GM21360 (cell line): ENCODE data around the gene LTA.
A peak's percentile ranks its signal among the peaks of the same experiment; 100 is the strongest.

Experiments used
- ATAC-seq: cut with Tn5 transposase; IDR thresholded peaks from one replicate; pipeline ENCODE4 v1.9.1; 2021; ENCODE audit warnings: mild to moderate bottlenecking, moderate library complexity; ENCODE audit not compliant: unreplicated experiment

The LTA gene

GRCh38 chr6:31572041-31572911 is at the start of gene LTA:
Gene LTA (plus strand): TSS chr6:31572289. CDS start chr6:31572743, 454 bp downstream.
- ATAC-seq, result peak; percentile 33

- no peak for ATAC-seq
Observed at GRCh38 chr6:31525553-31525931, 46.5 kb upstream of the LTA start.

- no peak for ATAC-seq
Observed at GRCh38 chr6:31525932-31526591, 46.0 kb upstream of the LTA start.

- ATAC-seq, result no peak
Observed at GRCh38 chr6:31528307-31528777, 43.7 kb upstream of the LTA start.

DNA sequence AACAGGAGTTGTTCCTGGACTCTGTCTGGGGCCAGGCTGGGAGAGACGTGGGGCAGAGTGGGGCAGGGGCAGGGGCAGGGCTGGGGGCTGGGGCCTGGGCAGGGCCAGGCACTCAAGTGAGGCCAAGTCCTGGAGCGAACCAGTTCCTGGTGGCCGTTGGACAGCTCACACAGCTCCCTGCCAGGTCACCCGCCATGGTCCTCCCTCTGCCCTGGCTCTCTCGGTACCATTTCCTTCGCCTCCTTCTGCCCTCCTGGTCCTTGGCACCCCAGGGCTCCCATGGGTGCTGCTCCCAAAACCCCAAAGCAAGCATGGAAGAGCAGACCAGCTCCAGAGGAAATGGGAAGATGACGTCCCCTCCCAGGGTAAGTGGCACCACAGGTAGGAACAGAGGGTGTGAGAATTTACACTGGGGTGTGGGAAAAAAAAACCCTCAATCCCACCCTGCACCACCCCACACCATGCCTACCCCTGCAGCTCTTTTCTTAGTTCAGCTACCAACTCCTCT is 43.2 kb upstream of the LTA start, which contains the start of gene MCCD1:
MCCD1 (plus strand) TSS at position 142 of the 508 bp plus-strand sequence; CDS start at position 195, 53 bp downstream.
- no peak for ATAC-seq

DNA sequence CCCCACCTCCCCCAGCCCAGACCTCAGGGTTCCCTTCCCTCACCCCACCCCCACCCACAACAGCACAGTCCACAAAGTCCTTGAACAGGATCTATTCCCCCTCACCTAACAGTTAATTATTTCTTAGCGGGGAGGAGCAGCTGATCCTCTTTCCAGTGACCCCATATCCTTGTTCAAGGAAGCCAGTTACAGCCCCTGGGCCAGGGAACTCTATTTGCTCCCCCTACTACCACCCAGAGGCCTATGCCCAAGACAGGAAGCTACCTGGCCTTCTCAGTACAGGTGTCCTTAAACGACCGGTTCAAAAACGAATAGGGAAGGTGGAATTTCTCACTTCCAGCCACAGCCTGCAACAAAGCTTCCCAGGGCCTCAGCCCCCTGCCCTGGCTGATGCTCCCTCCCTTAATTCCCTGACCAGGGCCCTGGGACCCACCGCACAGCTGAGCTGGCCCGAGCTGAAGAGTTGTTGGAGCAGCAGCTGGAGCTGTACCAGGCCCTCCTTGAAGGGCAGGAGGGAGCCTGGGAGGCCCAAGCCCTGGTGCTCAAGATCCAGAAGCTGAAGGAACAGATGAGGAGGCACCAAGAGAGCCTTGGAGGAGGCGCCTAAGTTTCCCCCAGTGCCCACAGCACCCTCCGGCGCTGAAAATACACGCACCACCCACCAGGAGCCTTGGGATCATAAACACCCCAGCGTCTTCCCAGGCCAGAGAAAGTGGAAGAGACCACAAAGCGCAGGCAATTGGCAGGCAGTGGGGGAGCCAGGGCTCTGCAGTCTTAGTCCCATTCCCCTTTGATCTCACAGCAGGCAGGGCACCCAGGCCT is 42.5 kb upstream of the LTA start:
- no peak for ATAC-seq

DNA sequence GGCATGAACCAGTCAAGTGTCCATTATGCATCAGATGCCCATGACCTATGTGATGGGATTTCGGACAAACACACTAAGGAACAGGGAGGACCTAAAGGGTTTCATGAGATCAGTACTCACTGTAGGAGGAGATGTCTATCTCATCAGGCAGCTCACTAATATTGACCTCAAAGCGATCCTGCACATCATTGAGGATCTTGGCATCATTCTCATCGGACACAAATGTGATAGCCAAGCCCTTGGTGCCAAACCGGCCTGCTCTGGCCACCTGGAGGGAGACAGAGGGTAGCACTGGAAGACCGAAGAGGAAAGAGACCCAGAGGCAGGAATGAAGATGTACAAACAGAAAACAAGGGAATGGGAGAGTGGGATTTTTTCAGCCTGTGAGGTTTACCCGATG is 41.4 kb upstream of the LTA start:
- no peak for ATAC-seq

- no peak for ATAC-seq
Observed at GRCh38 chr6:31531162-31531561, 40.9 kb upstream of the LTA start.

GRCh38 chr6:31531771-31532643 is 40.1 kb upstream of the LTA start:
- no peak for ATAC-seq

DNA sequence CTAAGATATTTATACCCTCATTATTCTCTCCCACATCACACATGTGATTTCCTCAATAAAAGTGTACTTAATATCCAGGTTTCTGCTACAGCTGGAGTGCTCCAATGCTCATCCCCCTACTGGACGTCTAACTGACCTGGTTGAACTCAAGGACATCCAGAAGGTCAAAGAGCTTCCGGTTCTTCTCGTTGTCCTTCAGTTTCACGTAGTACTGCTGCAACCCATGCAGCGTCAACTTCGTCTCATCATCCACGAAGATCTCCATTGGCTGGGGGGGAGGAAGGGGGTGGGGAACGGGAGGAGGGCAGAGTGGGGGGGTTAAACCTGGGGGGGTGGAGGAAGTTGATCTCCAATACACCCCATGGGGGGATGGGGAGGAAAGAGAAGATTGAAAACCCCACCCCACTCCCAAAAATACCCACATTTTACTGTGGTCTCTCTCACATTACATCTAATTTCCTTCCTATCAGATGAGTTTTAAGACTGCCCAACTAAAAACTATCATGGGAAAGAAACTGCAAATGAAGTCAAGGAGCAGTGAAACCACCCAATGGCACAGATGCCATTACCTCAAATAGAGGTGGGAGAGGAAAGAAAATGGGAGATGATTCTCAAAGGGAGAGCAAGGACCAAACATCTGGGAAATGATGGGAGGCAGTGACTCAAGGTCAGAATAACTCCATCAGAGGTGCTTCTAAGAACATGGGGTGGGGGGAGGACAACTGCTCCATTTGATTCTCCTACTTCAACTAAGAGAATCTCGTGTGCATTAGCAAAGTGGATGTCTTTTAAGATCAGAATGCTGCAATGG is 39.2 kb upstream of the LTA start:
- no peak for ATAC-seq

DNA sequence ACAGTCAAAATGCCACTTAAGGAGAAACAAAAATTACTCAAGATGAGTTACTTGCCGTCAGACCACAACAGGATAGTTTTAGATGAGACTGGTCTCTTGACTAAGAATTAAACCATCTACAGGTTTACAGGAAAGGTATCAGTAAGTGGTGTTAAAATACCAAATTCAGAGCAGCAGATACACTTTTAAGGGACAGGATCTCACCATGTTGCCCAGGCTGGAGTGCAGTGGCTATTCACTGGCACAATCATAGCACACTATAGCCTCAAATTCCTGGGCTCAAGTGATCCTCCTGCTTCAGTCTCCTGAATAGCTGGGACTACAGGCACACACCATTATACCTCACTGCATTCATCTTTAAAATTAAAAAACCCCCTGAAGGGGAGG is 38.6 kb upstream of the LTA start:
- ATAC-seq, result no peak

GRCh38 chr6:31534011-31534410 is 38.1 kb upstream of the LTA start:
- ATAC-seq, result no peak

DNA sequence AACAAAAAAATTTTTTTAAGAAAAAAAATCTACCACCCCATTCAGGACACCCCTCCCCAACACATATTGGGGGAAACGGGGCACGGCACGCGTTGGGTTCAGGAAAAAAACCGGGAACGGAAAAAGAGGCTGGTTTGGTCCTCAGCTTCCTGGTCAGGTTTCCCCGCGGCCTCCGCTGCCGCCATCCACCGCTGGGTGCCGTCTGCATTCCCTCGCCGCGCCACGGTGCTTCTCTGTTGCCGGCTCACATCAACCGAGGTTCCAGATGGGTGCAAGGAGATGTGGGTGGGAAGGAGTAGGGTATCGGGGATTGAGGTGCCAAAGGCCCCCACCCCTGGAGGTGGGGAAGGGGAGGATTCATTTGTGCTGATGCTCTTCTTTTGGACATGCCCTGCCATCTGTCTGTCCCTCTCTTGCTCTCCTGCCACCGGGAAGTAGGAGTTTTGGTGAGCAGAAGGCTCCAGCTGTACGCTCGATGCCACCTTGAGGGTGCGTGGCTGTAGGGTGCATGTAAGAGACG is 37.5 kb upstream of the LTA start:
- ATAC-seq, result no peak

GRCh38 chr6:31535538-31536324 is 36.4 kb upstream of the LTA start:
- no peak for ATAC-seq

- ATAC-seq, result no peak
Observed at GRCh38 chr6:31538805-31539400, 33.2 kb upstream of the LTA start.

GRCh38 chr6:31540640-31541039 is 31.4 kb upstream of the LTA start:
- no peak for ATAC-seq

GRCh38 chr6:31541059-31541657 is 30.9 kb upstream of the LTA start:
- ATAC-seq, result no peak
